ENCODE results near the gene ATP13A3.

The ATP13A3 gene

GRCh38 chr3:194447657-194448056 is 39.1 kb downstream of the ATP13A3 start:
- POLR2A ChIA-PET (ENCODE audit: low non-redundant PET): no interaction called here

GRCh38 chr3:194447161-194447560 is 39.6 kb downstream of the ATP13A3 start:
- ChIA-PET POLR2A (ENCODE audit: low non-redundant PET) (no interaction called here), CTCF (interaction anchor here (0.6 kb wide), 3 partner anchors 14 to 578 kb away, joined by 3 to 8 read pairs (median 3); no protein-coding TSS in a partner anchor)
- no peak for DNase-seq (ENCODE audit: low spot score)
- no peak overlapping the region for H3K27ac ChIP-seq
- TF ChIP-seq CTCF (conservative IDR thresholded peaks at IDR 0.05; ENCODE audit: low read depth): no peak

More at GRCh38 chr3:194447657-194448056, 39.1 kb downstream of the ATP13A3 start:
- TF ChIP-seq CTCF (conservative IDR thresholded peaks at IDR 0.05; ENCODE audit: low read depth): no peak
- DNase-seq (ENCODE audit: low spot score): no peak
- H3K27ac ChIP-seq: no peak overlapping the region
- CTCF ChIA-PET: interaction anchor here (0.6 kb wide), 4 partner anchors 15 to 578 kb away, joined by 3 to 8 read pairs (median 3); no protein-coding TSS in a partner anchor

- H3K27ac ChIP-seq: no peak overlapping the region
- no peak for DNase-seq (ENCODE audit: low spot score)
- no peak for TF ChIP-seq CTCF (conservative IDR thresholded peaks at IDR 0.05; ENCODE audit: low read depth)
- ChIA-PET CTCF (interaction anchor here (0.6 kb wide), 1 partner anchor 21 kb away, joined by 8 read pairs; no protein-coding TSS in a partner anchor), POLR2A (ENCODE audit: low non-redundant PET) (no interaction called here)
Measured at GRCh38 chr3:194446754-194447153, 40.0 kb downstream of the ATP13A3 start.

- DNase-seq (ENCODE audit: low spot score): no peak
- CTCF ChIA-PET: no interaction called here
- H3K27ac ChIP-seq: no peak overlapping the region
- no peak for TF ChIP-seq CTCF (conservative IDR thresholded peaks at IDR 0.05; ENCODE audit: low read depth)
- POLR2A ChIA-PET (ENCODE audit: low non-redundant PET): no interaction called here
Measured at GRCh38 chr3:194446172-194446571, 40.6 kb downstream of the ATP13A3 start.

GRCh38 chr3:194443901-194444300 is 42.9 kb downstream of the ATP13A3 start:
- no peak for TF ChIP-seq CTCF (conservative IDR thresholded peaks at IDR 0.05; ENCODE audit: low read depth)

GRCh38 chr3:194440756-194441155 is 46.0 kb downstream of the ATP13A3 start:
- no peak overlapping the region for H3K27ac ChIP-seq
- CTCF ChIA-PET: interaction anchor here (1.3 kb wide), 1 partner anchor 30 kb away, joined by 4 read pairs; no protein-coding TSS in a partner anchor
- DNase-seq (ENCODE audit: low spot score): no peak
- no peak for TF ChIP-seq CTCF (conservative IDR thresholded peaks at IDR 0.05; ENCODE audit: low read depth)
- POLR2A ChIA-PET (ENCODE audit: low non-redundant PET): no interaction called here

More at GRCh38 chr3:194443901-194444300, 42.9 kb downstream of the ATP13A3 start:
- ChIA-PET CTCF (no interaction called here), POLR2A (ENCODE audit: low non-redundant PET) (no interaction called here)
- H3K27ac ChIP-seq: no peak overlapping the region
- no peak for DNase-seq (ENCODE audit: low spot score)
